Measurements from ENCODE around the gene MEGF6.

DNA sequence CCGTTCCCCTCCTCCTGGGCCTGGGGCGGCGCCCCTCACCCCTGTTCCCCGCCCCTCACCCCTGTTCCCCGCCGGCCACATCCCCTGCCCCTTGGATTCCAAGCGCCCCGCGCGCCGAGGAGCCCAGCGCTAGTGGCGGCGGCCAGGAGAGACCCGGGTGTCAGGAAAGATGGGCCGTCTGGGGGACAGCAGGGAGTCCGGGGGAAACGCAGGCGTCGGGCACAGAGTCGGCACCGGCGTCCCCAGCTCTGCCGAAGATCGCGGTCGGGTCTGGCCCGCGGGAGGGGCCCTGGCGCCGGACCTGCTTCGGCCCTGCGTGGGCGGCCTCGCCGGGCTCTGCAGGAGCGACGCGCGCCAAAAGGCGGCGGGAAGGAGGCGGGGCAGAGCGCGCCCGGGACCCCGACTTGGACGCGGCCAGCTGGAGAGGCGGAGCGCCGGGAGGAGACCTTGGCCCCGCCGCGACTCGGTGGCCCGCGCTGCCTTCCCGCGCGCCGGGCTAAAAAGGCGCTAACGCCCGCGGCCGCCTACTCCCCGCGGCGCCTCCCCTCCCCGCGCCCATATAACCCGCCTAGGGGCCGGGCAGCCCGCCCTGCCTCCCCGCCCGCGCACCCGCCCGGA, 40.7 kb upstream of the MEGF6 start, which contains the start of gene TP73:
- no peak for TF ChIP-seq OSR1 (CRISPR knock-in tag; IDR thresholded peaks at IDR 0.05)
- no peak for TF ChIP-seq ZC3H10 (CRISPR knock-in tag; IDR thresholded peaks at IDR 0.05)
- TF ChIP-seq ESRRG (CRISPR knock-in tag; IDR thresholded peaks at IDR 0.05): no peak

Measured in SK-N-SH treated with all-trans-retinoic acid at 6 μM for 48 hours (cell line).